NCI-H510A (cell line): ENCODE measurements around the gene CEMIP.

Experiments
- DNase-seq: peaks from one replicate; lab custom pipeline; 2025; lab: John Stamatoyannopoulos, UW

CEMIP gene

DNA sequence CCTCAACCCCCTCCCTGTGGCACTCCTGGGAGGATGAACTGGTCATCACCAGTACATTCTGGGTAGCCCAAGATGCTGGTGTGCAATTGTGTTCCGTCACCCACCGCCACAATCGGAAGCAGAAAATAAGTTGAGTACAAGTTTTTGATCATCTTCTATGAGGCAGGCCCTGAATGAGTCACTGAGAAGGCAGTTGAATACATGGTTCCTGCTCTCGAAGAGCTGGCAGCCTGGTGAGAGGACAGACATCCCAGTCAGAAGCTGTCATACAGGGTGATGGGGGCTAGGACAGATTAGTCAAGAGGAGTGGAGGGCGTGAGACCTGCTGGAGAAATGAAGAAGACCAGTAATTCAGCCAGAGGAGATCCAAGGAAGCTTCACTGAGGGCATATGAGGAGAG lies 6.2 kb downstream of the CEMIP start:
- DNase-seq: no peak

DNA sequence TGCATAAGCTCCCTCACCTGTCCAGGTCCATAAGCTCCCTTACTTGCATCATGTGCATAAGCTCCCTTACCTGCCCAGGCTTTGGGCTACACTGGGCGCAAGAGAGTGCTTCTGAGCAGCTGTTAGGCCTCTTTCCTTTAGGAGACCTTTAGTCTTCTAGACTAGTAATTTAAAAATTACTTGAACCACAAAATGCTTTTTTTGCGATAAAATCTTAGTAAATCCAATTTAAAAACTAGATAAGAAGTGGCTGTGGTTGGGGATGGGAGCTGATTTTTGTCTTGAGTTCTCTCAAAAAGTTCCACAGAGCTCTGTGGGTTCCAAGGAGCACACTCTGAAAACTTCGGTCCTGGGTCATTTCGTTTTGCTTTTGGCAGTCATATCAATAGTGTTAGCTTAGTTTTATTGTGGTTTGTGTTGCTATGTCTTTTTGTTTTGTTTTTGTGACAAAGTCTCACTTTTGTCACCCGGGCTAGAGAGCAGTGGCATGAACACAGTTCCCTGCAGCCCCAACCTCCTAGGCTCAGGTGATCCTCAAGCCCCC lies 6.7 kb downstream of the CEMIP start:
- DNase-seq: no peak

DNA sequence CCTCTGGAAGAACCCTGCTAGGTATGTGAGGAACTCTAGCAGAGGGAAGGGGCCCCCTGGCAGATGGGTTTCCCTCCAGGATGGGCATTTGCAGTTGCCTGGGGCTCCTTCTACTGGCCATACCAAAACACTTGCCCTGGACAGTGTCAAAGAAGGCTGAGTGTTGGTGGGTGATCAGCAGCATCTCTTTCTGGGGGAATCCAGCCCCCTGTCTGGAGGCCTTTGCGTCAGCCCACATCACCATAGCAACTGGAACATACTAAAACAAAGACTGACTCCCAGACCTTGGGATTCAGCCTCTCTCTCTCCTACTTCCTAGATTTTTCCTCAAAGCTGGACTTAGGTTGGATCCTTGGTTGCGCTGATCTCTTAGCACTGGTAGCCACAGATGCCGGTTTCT lies 8.1 kb downstream of the CEMIP start:
- DNase-seq: no peak

DNA sequence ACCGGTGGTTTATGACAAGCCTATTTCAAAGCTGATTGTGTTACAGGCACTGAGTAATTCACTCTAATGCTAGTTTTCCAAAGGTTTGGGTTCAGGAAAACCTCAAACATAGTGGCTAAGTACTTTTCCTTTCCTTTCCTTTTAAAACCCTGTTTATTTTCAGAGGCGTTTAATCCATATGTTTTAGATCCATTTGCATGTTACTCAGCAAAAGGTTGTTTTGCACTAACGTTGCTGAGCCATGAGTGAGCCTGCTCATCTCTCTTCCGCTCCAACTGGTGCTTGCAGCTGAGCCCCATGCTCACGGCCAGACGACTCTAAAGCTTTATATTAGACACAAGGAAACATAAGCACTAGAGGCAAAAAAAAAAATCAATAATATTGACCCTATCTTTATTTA lies 9.4 kb downstream of the CEMIP start:
- DNase-seq: no peak

DNA sequence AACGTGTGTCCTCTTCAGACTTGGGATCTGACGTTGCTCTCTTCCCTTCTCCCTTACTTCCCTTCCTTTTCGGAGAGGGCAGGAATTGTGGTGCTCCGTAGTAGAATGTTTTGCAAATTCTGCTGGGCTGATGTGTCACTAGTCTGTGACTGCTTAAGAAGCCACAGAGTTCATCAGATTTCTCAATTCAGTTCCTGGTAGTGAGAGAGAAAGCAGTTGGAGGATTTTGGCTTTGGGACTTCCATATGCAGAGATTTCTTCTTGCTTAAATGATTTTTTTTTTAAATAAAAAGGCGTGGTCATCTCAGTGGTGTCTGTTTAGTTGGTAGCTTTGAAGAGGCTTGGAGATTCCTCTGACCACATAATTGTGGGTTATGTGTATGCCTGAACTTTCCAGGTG lies 10.1 kb downstream of the CEMIP start:
- DNase-seq: no peak

DNA sequence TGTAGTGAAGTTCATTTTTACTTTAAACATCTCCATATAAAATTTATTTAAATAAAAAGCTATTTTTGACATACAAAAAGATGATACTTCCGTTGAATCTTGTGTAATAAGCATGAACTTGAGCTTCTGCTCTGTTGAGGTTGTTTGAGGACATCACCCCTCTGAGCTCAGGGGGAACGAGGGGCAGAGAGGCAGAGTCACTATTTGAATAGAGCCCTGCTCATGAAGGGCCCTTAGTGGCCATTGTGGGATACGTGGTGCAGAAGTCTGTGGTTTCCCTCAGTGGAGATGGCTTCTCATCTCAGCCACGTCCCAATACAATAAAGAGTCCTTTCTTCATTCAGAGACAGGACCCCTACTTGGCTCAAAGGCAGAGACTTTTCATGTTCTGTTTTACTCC lies 10.6 kb downstream of the CEMIP start:
- DNase-seq: no peak

DNA sequence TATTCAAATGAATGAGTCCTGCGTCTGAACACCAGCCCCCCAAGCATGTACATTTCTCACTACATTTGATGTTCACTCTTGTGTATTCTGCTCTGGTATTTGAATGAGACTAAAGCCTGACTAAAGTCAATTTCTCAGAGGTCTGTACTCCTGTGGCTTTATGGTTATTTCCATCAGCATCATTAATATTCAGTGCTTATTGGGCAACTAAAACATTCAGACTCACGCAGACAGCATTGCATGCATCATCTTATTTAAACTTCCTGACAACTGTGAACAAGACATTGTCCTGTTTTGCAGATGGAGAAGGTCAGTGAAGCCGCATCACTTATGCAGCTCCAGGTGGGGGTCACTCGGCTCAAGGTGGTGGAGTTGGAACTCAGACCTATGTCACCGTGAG lies 11.1 kb downstream of the CEMIP start:
- no peak for DNase-seq

DNA sequence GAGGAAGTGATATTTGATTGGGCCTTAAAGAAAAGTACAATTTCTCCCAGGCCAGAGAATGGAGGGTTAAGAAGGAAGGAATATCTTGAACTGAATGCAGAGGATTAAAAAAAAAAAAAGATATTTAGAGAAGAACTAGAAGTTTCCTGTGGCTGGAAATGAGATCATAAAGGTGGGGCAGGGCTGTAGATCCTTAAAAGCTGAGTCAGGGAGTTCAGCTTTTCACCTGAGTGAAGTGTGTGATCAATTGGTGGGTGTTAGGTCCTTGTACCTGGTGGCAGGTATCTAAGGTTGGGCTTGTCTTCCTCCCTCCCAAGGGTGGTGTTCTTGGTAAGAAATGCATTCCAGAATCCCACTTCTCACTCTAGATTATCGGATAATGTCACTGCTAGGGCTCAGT lies 11.8 kb downstream of the CEMIP start:
- DNase-seq: no peak

DNA sequence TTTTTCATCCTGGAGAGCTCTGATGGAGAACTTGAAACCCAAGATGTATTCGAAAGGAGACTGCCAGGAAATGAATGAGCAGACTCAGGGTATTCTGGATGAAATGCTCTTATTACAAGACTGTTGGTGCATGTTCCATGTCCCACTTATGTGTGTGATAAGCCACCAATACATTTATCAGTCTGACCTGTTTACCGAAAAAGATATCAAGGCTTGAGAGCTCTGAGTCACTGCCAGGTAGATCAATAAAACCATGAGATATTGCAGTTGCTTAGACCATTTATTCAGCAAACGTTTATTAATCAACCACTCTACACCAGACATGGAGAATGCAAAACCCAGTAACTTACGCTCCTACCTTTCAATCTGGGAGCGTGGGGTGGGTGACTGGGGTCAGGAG lies 17.2 kb downstream of the CEMIP start:
- DNase-seq: no peak

DNA sequence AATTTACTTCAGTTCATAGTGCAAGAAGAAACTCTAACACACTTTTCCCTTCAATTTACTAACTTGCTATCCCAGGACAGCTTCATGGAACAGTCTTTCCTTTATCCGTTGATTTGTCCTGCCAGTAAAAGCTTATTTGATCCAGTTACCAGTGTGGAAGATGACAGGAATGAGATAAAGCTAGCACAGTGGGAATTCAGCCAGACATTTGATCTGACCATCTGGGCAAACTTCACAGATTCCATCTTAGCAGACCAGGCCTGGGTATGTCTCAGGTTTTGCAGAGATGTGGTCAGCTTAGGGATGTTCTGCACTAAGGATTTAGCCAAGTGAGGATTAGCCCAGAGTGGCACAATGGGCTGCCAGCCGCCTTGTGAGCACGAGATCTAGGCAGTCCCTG lies 19.7 kb downstream of the CEMIP start:
- no peak for DNase-seq

DNA sequence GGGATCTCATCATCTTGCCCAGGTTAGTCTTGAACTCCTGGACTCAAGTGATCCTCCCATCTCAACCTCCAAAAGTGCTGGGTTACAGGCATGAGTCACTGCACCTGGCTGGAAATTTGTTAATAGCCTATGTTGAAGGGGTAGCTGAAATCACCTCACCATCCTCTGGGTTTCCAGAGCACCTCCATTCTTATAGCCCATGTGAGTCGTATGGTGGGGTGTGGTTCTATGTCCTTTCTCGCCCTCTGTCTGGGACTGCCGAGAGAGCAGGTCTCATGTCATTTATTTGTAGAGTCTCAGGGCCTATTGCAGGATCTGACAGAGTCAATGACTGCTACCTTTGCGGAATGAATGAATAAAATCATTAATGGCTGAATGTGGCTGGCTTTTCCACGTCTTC lies 20.9 kb downstream of the CEMIP start:
- DNase-seq: no peak

DNA sequence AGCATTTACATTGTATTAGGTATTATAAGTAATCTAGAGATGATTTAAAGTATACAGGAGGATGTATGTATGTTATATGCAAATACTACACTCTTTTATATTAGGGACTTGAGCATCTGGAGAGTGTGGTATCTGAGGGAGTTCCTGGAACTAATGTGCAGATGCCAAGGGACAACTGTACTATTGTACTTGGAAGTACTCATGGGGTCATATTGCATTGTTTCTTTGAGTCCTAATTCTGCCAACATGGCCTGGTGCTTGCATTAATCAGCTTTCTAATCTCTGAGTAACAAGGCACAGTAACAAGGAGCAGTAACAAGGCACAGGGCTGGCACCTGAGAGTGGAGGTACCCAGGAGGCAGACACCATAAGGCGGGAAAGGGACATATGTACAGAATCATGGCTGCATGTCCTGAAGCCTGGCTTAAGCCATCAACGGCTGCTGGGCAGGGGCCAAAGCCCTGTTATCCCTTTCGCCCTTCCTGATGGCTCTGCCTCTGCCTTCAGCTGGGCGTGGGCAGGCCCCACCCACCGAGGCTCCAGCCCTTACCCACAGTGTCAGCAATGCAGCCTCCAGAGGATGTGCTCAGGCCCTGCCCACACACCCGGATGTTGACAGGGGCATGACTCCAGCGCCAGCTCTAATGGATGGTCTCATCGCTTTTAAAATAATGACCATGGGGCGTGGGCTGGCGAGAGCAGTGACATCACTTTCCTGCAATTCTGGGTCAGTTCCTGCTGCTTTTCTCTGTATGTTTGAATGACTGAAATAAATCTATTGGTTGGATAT lies 22.9 kb downstream of the CEMIP start:
- DNase-seq: no peak

DNA sequence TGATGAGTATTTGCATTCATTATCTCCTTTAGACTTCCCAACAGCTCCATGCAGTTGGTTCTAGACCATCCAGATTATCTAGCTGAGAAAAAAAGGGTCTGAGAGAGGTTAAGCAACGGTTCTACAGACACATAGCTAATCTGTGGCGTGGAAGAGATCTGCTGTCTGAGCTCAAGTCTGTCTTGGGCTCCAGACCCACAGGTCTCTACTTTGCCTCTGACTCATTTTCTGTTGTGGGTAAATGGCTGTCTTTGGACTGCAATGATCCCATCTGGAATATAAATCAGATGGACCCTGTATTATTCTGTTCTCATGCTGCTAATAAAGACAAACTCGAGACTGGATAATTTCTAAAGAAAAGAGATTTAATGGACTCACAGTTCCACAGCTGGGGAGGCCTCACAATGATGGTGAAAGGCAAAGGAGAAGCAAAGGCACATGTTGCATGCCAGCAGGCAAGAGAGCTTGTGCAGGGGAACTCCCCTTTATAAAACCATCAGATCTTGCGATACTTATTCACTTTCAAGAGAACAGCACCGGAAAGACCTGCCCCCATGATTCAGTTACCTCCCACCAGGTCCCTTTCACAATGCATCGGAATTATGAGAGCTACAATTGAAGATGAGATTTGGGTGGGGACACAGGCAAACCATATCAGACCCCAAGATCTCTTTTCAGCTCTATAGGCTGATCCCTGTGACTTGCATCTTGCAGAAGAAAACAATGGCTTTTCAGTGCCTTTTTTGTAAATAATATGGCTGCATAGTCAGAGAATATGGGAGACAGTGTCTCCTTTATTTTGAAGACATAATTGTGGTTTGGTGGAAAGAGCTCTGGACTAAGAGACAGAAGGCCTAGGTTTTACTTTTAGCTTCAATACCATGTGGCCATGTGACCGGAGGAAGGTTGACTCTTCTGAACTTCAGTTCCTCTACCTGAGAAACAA lies 24.7 kb downstream of the CEMIP start:
- DNase-seq: no peak

DNA sequence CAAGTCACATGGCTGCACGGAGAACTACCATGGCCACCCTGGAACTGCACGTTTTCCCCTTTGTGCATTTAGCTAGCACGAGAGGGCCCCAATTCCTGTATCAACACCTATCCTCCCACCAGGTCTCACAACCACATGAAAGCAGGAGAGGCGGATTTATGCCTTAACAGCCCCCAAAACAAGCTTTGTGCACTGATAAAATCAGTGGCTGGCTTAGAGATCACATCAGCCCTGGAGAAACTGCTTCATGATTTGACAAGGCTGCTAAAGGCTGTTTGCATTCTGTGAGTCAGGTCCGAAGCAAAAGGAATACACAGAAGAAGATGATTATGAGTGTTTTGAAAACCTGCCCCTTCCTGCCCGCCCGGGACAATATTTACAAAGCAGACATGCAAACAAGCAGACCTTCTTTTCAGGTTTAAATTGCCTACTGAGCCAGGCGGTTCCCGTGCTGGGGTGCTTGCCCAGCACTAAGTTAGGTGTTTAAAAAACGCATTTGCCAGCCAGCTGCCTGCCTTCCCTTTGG lies 25.9 kb downstream of the CEMIP start:
- DNase-seq: peak; percentile 34

DNA sequence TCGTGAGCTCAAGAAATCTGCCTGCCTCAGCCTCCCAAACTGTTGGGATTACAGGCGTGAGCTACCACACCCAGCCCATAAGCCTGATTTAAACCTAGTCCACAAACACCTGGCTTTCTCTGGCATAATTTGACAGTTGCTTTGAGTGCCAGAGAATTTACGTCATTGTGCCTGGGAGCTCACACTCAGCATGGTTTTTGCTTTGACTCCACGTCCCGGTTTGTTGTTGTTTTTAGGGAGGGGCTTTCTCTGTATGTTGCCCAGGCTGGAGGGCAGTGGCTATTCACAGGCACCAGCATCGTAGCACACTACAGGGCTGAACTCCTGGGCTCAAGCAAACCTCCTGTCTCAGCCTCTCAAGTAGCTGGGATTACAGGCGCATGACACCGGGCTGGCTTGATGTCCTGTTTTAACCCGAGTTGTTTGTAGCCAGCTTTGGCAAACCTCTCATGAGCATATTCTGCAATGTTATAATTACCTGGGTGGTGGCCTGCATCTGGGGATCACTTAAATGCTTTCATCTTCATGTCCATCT lies 32.7 kb downstream of the CEMIP start:
- DNase-seq: no peak

DNA sequence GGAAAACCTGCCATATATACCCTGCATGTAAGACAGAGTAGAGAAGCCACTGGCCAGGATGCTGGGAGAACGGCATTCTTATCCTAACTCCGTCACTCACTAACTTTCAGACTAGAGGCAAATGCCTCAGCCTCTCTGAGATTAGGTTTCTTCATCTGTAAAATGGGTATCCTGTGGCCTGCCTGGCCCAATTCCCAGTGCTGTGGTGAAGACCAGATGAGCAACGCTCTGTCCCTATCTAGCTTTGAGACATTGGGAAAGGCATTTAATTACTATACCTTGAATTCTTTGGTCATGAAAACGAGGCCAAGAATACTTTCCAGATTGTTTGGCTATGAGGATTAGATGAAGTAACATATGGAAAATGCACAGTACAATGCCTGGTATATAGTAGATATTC lies 35.9 kb downstream of the CEMIP start:
- no peak for DNase-seq

DNA sequence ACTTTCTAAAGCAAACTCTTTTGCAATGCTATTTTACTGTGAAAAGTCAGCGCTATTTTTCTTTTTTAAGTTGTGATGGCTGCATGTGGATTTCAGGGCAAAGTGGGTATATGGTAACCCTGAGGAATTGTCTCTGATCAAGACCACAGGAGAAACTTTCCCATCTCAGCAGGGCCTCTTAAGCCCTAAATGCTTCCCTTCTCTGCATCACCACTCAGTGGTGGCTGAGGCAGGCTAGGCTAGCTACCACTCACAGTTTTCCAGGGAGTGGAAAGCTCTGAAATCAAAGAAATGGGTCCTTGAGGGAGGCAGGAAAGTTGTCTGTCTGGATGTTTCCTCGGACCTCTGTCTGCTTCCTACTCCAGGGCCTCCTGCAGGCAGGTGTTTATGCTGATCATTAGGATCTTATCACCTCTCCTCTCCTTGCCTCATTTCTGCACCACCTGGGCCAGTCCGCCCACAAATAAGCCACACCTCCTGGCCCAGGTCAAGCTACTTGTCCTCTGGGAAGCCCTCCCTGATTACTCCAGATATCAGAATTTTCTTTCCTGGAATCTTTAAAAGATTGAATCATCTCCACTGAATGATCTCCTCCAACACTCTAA lies 37.0 kb downstream of the CEMIP start:
- DNase-seq: no peak

DNA sequence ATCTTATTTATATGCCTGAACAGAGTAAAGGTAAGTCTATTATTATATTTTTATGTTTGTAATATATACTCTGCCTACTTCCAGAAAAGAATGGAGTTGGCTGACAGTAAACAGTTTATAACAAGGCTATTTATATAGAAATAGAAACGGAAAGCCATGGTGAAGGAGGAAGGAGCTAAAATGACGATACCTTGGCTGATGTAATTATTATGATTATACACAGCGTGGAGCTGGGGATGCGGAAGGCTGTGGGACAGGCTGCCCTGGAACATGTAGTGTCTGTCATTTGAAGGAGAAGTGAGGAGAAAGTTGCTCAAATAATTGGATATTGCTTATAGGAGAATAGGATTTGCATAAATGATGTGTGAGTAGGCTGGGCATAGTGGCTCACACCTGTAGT lies 37.8 kb downstream of the CEMIP start:
- no peak for DNase-seq

DNA sequence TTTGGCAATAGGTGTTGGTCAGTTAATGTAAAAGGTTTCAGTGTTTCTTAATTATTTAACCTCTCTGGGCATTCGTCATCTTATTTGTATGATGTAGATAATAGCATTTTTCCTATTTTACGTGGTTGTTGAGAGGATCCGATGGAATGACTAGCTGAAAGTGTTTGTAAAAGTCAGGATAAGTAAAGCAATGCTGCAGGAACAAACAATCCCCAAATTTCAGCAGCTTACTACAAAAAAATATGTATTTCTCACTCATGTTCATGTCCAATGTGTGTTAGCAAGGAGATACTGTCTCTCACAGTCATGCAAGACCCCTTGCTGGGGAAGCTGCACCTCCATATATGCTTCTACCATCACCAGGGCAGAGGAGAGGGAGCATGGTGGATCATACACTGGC lies 38.7 kb downstream of the CEMIP start:
- DNase-seq: no peak

DNA sequence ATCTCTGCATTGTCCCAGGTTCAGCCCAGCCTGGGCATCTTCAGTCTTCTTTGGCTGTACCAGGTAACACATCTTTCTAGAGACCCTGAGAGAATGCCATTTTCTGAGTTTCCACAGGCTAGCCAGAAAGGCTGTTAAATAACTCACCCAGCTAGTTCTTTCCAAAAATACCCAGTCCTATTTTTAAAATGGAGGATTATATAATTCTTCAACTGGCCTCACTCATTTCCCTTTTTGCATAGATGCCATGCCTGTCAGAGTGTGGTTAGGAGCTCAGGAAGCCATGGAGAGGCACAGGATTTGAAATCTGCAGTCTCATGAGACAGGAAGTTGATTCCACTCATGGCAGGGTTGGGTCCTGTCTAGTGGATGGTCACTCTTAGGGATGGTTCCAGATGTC lies 39.8 kb downstream of the CEMIP start:
- DNase-seq: no peak

DNA sequence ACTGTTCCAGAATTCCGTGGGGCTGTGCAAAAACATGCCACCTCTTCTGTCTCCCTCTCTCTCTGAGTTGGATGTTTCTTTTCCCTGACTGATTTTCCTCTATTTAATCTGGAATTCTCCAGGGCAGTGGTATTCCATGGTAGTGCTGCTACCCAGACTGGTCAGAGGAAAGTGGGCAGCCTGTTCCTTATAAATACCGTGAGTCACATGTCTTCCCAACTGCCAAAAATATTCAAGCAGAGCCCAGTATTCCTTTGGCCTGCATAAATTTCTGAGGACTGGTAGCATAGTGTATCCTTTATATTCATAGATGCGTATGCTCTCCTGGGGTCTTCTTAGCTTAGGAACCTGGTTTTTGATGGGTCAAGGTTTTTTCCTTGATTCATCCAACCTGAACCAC lies 40.9 kb downstream of the CEMIP start:
- DNase-seq: no peak

DNA sequence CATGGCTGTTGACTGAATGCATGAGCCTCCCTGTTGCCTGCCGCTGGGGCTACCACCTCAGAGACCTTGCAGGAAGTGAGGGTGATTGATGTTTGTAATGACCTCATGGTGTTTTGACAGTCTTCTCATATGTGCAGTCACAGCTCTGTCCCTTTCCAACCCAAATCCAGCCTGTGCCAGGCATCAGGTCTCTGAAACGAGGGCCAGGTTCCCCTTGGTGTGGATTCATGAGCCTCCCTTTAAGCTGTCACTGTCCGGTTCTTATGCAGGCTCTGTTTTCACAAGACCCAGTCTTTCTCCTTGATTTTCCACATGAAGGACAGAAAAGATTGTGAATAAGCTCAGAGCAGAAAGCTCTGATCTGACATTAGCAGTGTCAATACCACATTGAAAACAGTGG lies 43.1 kb downstream of the CEMIP start:
- no peak for DNase-seq
